ENCODE measurements around the gene GABRP. TPM values are rescaled to one million over a fixed set of nuclear protein-coding genes. Genes with fewer than 3 reads are reported as not detected.

GABRP gene
- total RNA-seq, 4 donors from 2014 or later, result not detected

GRCh38 chr5:170746075-170746960 is 37.2 kb upstream of the GABRP start:
- no peak for ATAC-seq
- in situ Hi-C loops (cut with MboI; ENCODE audit: low sequenced_read_pairs in 4 of 4) (loop anchor here in 3 of 4 donors (25.0 kb wide), 1 partner anchor 591 kb away; no protein-coding TSS in a partner anchor), intact Hi-C loops (cut with DNase I; ENCODE audit: low total_unique reads) (no loop called here)
- Histone ChIP-seq H3K27ac (no peak overlapping the region), H3K9me3 (no peaks in the 10 kb centered on the region), H3K4me3 (no peak overlapping the region), H3K36me3 (no peaks in the 10 kb centered on the region), H3K4me1 (peaks cover 4 to 14% of the 10 kb centered on the region in 2 donors), H3K27me3 (peaks cover 3 to 7% (median 4%) of the 10 kb centered on the region in 3 donors)
- TF ChIP-seq POLR2A (IDR thresholded peaks at IDR 0.05) (no peak), CTCF (IDR thresholded peaks at IDR 0.05 in 4 of 5, conservative IDR thresholded peaks at IDR 0.05 in 1 of 5) (no peak)
- no peak for DNase-seq

GRCh38 chr5:170746961-170747340 is 36.6 kb upstream of the GABRP start:
- H3K9me3 ChIP-seq, result no peaks in the 10 kb centered on the region
- peaks cover 4 to 14% of the 10 kb centered on the region in 2 donors for H3K4me1 ChIP-seq
- H3K27me3 ChIP-seq, result peaks cover 3 to 7% (median 4%) of the 10 kb centered on the region in 3 donors
- TF ChIP-seq CTCF (IDR thresholded peaks at IDR 0.05 in 4 of 5, conservative IDR thresholded peaks at IDR 0.05 in 1 of 5) (no peak), POLR2A (IDR thresholded peaks at IDR 0.05) (no peak)
- ATAC-seq (no peak), DNase-seq (no peak)
- in situ Hi-C loops (cut with MboI; ENCODE audit: low sequenced_read_pairs in 4 of 4), result loop anchor here in 3 of 4 donors (25.0 kb wide), 1 partner anchor 590 kb away; no protein-coding TSS in a partner anchor
- H3K36me3 ChIP-seq, result no peaks in the 10 kb centered on the region
- intact Hi-C loops (cut with DNase I; ENCODE audit: low total_unique reads), result no loop called here
- no peak overlapping the region for H3K4me3 ChIP-seq
- H3K27ac ChIP-seq, result no peak overlapping the region

- Histone ChIP-seq H3K9me3 (no peaks in the 10 kb centered on the region), H3K27me3 (peaks cover 3 to 7% (median 4%) of the 10 kb centered on the region in 3 donors), H3K36me3 (no peaks in the 10 kb centered on the region), H3K4me1 (peaks cover 4 to 14% of the 10 kb centered on the region in 2 donors), H3K27ac (no peak overlapping the region), H3K4me3 (no peak overlapping the region)
- intact Hi-C loops (cut with DNase I; ENCODE audit: low total_unique reads) (no loop called here), in situ Hi-C loops (cut with MboI; ENCODE audit: low sequenced_read_pairs in 4 of 4) (loop anchor here in 3 of 4 donors (25.0 kb wide), 1 partner anchor 590 kb away; no protein-coding TSS in a partner anchor)
- no peak for ATAC-seq
- DNase-seq, result no peak
- TF ChIP-seq POLR2A (IDR thresholded peaks at IDR 0.05) (no peak), CTCF (IDR thresholded peaks at IDR 0.05 in 4 of 5, conservative IDR thresholded peaks at IDR 0.05 in 1 of 5) (no peak)
Observed at GRCh38 chr5:170747357-170747756, 36.2 kb upstream of the GABRP start.

GRCh38 chr5:170747851-170748250 is 35.7 kb upstream of the GABRP start:
- Histone ChIP-seq H3K27me3 (peaks cover 3 to 7% (median 4%) of the 10 kb centered on the region in 3 donors), H3K4me3 (no peak overlapping the region), H3K4me1 (peaks cover 4 to 14% of the 10 kb centered on the region in 2 donors), H3K27ac (no peak overlapping the region), H3K9me3 (no peaks in the 10 kb centered on the region), H3K36me3 (no peaks in the 10 kb centered on the region)
- TF ChIP-seq CTCF (IDR thresholded peaks at IDR 0.05 in 4 of 5, conservative IDR thresholded peaks at IDR 0.05 in 1 of 5), result peak in 1 of 5 experiments; percentile 22
- TF ChIP-seq POLR2A (IDR thresholded peaks at IDR 0.05), result no peak
- no peak for ATAC-seq
- in situ Hi-C loops (cut with MboI; ENCODE audit: low sequenced_read_pairs in 4 of 4) (loop anchor here in 3 of 4 donors (25.0 kb wide), 1 partner anchor 589 kb away; no protein-coding TSS in a partner anchor), intact Hi-C loops (cut with DNase I; ENCODE audit: low total_unique reads) (no loop called here)
- no peak for DNase-seq

Data from gastrocnemius medialis (tissue), 4 donors.